Muscle layer of duodenum (tissue), 2 donors: Measurements from ENCODE around the gene PTOV1.

ENCODE experiments used
- H3K27ac ChIP-seq: one replicate; pipeline ENCODE4 v1.7.0; 2013; ENCODE audit warnings: mild to moderate bottlenecking, low read length
- H3K27me3 ChIP-seq: one replicate; pipeline ENCODE4 v1.7.0; 2013; ENCODE audit warnings: low read depth, mild to moderate bottlenecking, control low read depth, low read length
- H3K36me3 ChIP-seq, 2 donors: one replicate each; pipeline ENCODE4 v1.7.0; 2013; ENCODE audit warnings: low read length in 2 of 2, control low read depth in 1 of 2, mild to moderate bottlenecking in 1 of 2; ENCODE audit not compliant: insufficient read depth in 2 of 2, control insufficient read depth in 1 of 2
- H3K4me1 ChIP-seq, 2 donors: one replicate each; pipeline ENCODE4 v1.7.0; 2013; ENCODE audit warnings: low read length in 2 of 2, mild to moderate bottlenecking in 2 of 2, control low read depth in 1 of 2, moderate library complexity in 1 of 2; ENCODE audit not compliant: insufficient read depth in 2 of 2, control insufficient read depth in 1 of 2
- H3K4me3 ChIP-seq, 2 donors: one replicate each; pipeline ENCODE4 v1.7.0; 2013; ENCODE audit warnings: low read length in 2 of 2, low read depth in 1 of 2, mild to moderate bottlenecking in 1 of 2
- H3K9me3 ChIP-seq, 2 donors: one replicate each; pipeline ENCODE4 v1.7.0; 2013; ENCODE audit warnings: low read length in 2 of 2, control low read depth in 1 of 2, mild to moderate bottlenecking in 1 of 2; ENCODE audit not compliant: control insufficient read depth in 1 of 2
- donor health status: healthy.

Gene PTOV1

DNA sequence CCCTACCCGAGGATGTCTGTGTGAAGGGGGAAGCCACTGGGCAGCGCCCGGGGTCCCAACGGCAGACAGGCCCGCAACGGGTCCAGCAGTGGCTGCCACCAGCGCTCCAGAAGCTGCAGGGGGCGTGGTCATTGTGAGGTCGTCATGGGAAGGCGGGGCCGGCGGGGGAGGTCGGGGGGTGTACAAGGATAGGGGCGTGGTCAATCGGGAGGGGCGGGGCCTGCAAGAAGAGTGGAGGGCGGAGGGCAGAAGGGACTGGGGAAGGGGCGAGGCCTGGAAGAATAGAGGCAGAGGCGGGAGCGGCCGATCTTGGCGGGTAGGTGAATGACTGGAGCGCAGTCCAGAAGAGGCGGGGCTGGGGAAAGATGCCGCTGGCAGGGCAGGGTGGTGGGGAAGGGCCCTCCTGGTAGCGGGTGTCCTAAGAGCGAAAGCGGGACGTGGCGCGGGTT, 42.2 kb upstream of the PTOV1 start:
- Histone ChIP-seq H3K36me3 (peaks cover under 1 to 13% of the 10 kb centered on the region in 2 donors), H3K27me3 (no peaks in the 10 kb centered on the region), H3K4me1 (peaks cover 0 to 19% of the 10 kb centered on the region in 2 donors), H3K9me3 (no peaks in the 10 kb centered on the region), H3K27ac (no peak overlapping the region), H3K4me3 (peak overlapping the region; percentile 59 to 87)

DNA sequence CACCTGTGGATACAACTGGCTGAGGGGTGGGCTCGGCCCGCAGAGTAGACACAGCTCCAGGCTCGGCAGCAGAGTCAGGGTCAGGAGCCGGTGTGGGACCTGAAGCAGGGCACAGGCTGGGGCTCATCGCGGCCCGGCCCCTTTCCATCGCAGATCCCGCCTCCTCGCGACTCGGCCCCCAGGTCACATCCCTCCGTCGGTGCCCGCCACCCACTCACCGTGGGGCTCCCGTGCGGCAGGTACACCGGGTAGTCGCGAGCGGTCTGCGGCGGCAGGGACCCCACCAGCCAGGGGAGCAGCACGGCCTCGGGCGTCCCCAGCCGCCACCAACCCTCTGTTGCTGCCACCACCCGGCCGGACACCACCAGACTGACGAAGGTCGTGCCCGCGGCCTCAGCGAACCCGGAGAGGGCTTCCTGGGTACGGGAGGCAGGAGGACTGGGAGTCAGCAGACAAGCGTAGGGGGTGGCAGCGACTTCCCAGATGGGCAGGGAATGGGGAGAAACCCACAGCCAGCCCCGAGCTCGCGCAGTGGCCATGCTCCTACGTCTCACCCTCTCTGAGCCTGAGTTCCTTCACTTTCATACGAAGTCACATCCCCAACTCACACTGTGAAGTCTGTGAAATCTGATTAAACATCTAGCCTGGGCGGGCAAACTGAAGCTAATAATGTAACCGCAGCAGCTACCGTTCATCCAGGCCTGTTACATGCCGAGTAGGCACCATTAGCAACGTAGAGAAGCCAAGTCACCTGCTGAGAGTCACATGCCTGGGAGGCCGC, 41.6 kb upstream of the PTOV1 start:
- Histone ChIP-seq H3K27me3 (no peaks in the 10 kb centered on the region), H3K4me1 (peaks cover 0 to 25% of the 10 kb centered on the region in 2 donors), H3K36me3 (peaks cover 0 to 11% of the 10 kb centered on the region in 2 donors), H3K9me3 (no peaks in the 10 kb centered on the region), H3K27ac (peak overlapping the region; percentile 29), H3K4me3 (peak overlapping the region; percentile 59 to 87)

DNA sequence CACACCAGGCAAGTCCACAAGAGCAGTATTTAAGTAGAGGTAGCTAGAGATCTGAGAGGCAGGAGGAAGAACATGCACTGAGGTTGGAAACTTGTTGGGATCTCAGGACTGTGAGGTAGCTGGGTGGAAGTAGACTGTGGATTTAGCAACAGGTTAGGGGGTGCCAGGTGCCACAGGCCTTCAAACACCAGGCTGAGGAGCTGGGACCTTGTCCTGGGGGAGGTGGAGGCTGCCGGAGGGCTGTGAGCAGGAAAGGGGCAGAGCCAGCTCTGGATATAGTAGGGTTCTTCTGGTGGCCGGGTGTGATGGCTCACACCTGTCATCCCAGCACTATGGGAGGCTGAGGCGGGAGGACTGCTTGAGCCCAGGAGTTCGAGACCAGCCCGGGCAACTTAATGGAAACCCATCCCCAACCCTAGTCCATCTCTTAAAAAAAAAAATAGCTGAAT, 41.0 kb upstream of the PTOV1 start:
- Histone ChIP-seq H3K27ac (peak overlapping the region; percentile 29), H3K27me3 (no peaks in the 10 kb centered on the region), H3K4me3 (peak overlapping the region; percentile 59 to 87)

DNA sequence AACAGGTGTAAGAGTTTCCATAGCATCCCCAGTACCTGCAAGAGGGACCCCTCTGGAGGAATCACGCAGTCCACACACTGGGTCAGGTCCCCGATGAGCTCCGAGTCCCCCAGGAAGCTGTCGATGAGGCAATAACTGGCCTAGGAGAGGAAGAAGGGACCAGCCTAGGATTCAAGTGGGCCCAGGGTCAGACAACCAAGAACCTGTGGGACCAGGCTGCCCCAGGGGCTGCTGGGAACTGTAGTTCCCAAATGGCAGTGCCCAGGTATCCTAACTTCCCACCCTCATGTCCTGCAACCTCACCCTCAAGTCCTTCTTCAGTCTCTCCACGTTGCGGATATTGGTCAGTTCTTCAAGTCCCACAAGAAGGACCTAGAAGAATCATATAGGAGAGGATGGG, 39.6 kb upstream of the PTOV1 start:
- Histone ChIP-seq H3K9me3 (no peaks in the 10 kb centered on the region), H3K27ac (no peak overlapping the region), H3K4me3 (no peak overlapping the region), H3K27me3 (no peaks in the 10 kb centered on the region), H3K36me3 (peaks cover 0 to 10% of the 10 kb centered on the region in 2 donors), H3K4me1 (peaks cover 0 to 25% of the 10 kb centered on the region in 2 donors)

More for the DNA sequence above, 41.0 kb upstream of the PTOV1 start:
- Histone ChIP-seq H3K36me3 (peaks cover 0 to 11% of the 10 kb centered on the region in 2 donors), H3K9me3 (no peaks in the 10 kb centered on the region), H3K4me1 (peaks cover 0 to 25% of the 10 kb centered on the region in 2 donors)

DNA sequence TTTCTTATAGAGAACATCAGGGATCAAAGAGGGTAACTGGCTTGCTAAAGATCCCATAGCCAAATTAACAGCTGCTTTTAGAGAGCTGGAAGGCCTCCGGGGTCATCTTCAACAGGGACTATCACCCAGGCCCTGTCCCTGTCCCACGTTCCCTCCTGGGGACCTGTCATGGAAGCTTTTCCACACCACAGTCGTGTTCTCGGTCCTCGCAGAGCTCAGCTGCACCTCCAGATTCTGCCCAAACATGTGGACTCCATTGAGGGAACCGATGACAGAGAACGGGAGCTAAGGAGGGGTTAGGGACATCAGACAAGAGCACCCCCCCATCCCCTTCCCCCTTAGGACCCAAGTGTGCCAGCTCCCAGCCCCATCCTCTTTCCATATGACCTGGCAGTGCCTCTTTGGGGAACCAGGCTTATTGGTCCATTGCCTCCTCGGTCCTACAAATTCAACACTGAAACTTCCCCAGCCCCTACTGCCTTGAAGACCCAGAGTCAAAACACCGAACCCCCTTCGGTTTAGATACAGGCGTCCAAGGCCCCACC, 38.4 kb upstream of the PTOV1 start:
- Histone ChIP-seq H3K4me3 (peak overlapping the region; percentile 64 to 99), H3K27me3 (no peaks in the 10 kb centered on the region), H3K27ac (peak overlapping the region; percentile 99), H3K4me1 (peaks cover 0 to 21% of the 10 kb centered on the region in 2 donors), H3K36me3 (peaks cover 0 to 2% of the 10 kb centered on the region in 2 donors), H3K9me3 (no peaks in the 10 kb centered on the region)

DNA sequence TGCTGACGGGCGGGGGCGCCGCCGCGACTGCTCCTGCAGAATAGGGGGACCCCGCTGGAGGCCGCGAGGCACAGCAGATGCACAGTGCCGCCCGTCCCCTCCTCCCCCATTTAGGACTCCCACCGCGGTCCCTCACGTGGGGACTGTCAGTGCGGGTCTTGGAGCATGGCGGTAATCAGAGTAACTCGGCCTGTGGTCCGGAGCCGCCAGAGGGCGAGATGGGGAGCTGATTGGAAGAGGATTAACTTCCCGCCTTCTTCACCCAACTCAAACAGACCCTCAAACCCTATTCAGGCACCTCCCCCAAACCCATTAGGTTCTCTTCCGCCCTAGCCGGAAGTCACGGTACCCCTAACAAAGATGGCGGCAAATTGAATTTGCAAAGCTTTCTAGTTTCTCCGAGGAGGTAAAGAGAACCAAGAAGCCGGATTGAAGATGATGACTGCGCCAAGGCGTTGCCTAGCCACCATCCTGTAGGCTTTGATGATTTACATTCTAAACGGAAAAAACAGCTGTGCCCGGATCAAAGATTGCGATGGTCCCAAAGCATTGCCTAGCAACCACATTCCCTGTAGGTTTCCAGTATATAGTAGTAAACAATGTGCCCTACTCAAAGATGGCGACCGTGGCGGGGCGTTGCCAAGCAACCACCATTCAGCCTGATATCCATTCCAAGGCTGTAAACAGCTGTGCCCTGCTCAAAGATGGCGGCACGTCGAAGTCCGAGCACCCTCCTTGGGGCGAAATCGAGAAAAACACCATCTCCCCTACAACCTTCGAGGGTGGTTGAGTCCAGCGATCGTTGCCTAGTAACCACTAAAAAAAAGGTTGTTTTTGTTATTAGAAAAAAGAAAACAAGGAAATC, 37.7 kb upstream of the PTOV1 start, which contains the start of gene FUZ:
TSS of gene FUZ (minus strand) at position 296 of the 865 bp plus-strand sequence. CDS start at position 110, 186 bp downstream.
- peaks cover 0 to 17% of the 10 kb centered on the region in 2 donors for H3K4me1 ChIP-seq
- H3K9me3 ChIP-seq = no peaks in the 10 kb centered on the region
- H3K27ac ChIP-seq = peak within 1 kb of the TSS; percentile 99
- peaks cover 0 to 8% of the 10 kb centered on the region in 2 donors for H3K36me3 ChIP-seq
- H3K27me3 ChIP-seq = no peaks in the 10 kb centered on the region
- H3K4me3 ChIP-seq = peak within 1 kb of the TSS; percentile 64 to 99

DNA sequence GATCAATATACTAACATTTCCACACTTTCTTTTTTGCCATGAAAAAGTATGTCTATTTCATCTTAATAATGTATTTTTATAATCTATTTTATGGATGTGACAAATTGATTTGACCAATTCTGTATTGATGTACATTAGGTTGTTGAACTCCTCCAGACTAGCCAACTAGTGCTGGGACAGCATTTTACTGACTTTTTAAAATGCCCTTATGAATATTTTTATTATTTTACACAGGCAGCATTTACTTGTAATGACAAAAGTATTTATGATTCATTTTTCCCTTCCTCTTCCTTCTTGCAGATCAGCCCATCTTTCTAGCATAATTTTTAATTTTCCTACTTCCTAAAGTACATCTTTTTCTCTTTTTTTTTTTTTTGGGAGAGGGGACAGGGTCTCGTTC, 36.9 kb upstream of the PTOV1 start:
- Histone ChIP-seq H3K4me1 (peaks cover 1 to 18% of the 10 kb centered on the region in 2 donors), H3K9me3 (no peaks in the 10 kb centered on the region), H3K27ac (peak overlapping the region; percentile 99), H3K4me3 (peak overlapping the region in 1 of 2 donors; percentile 99), H3K27me3 (no peaks in the 10 kb centered on the region), H3K36me3 (peaks cover 0 to 9% of the 10 kb centered on the region in 2 donors)

DNA sequence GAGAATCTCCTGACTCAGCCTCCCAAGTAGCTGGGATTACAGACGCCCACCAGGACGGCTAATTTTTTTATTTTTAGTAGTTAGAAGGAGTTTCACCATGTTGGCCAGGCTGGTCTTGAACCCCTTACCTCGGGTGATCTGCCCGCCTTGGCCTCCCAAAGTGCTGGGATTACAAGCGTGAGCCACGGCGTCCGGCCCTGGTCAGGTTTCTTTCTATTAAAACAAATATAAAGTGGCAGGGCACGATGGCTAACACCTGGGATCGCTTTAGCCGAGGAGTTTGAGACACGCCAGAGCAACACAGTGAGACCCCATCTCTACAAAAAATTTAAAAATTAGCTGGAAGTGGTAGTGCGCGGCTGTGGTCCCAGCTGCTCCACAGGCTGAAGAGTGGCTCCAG, 34.4 kb upstream of the PTOV1 start:
- Histone ChIP-seq H3K4me1 (peaks cover 7 to 25% of the 10 kb centered on the region in 2 donors), H3K27me3 (no peaks in the 10 kb centered on the region), H3K4me3 (no peak overlapping the region), H3K9me3 (no peaks in the 10 kb centered on the region), H3K36me3 (peaks cover 4 to 14% of the 10 kb centered on the region in 2 donors), H3K27ac (no peak overlapping the region)

DNA sequence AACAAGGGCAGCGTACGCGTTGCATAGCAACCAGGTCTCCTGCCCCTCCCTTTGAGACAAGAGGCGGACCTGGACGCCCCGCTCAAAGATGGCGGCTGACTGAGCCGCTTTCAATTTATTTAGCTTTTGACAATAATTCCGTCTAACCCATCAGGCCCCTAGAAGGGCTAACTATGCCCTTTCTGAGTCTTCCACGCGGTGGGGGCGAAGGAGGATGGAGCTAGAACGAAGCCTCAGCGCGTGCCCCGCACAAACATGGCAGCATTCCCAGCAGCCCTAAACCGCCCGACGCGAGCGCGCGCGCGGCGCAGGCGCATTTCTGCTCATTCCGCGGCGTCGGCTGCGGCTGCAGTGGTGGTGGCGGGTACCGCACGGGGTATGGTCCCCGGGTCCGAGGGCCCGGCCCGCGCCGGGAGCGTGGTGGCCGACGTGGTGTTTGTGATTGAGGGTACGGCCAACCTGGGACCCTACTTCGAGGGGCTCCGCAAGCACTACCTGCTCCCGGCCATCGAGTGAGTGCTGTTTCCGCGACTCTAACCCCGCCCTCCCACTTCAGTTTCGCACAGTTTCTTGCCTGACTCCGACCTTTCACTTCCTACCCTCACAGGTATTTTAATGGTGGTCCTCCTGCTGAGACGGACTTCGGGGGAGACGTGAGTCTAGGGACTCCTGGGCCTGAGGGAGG, 32.9 kb upstream of the PTOV1 start, which contains the start of gene MED25:
TSS of gene MED25 (plus strand) at position 326 of the 685 bp plus-strand sequence. CDS start at position 379, 53 bp downstream.
- Histone ChIP-seq H3K9me3 (no peaks in the 10 kb centered on the region), H3K36me3 (peaks cover 5 to 17% of the 10 kb centered on the region in 2 donors), H3K4me3 (peak within 1 kb of the TSS; percentile 89 to 99), H3K27ac (peak within 1 kb of the TSS; percentile 96), H3K27me3 (no peaks in the 10 kb centered on the region), H3K4me1 (peaks cover 7 to 17% of the 10 kb centered on the region in 2 donors)

DNA sequence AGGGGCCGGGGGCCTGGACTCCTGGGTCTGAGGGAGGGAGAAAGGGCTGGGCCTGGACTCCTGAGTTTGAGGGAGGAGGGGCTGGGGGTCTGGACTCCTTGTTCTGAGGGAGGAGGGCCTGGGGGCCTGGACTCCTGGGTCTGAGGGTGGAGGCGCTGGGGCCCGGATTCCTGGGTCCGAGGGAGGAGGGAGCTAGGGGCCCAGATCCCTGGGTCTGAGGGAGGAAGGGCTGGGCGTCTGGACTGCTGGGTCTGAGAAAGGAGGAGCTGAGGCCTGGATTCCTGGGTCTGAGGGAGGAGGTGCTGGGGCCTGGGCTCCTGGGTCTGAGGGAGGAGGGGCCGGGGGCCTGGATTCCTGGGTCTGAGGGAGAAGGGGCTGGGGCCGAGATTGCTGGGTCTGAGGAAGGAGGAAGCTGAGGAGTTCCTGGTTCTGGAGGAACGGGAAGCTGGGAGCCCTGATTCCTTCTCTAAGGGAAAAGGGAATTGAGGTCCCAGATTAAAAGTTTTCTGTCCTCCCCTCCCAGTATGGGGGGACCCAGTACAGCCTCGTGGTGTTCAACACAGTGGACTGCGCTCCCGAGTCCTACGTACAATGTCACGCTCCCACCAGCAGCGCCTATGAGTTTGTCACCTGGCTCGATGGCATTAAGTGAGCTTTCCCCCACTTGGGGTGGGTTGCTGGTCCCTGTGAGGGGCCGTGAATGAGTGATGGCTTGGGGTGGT, 32.1 kb upstream of the PTOV1 start:
- Histone ChIP-seq H3K4me1 (peaks cover 7 to 17% of the 10 kb centered on the region in 2 donors), H3K4me3 (peak overlapping the region; percentile 89 to 99), H3K27ac (peak overlapping the region; percentile 96), H3K9me3 (no peaks in the 10 kb centered on the region), H3K27me3 (no peaks in the 10 kb centered on the region), H3K36me3 (peaks cover 11 to 24% of the 10 kb centered on the region in 2 donors)
